KOPT-K1 (cell line): Measurements from ENCODE around the gene C1QTNF8.

Experiments
- H3K27ac ChIP-seq: fragments of 200-600 bp; sonication (generic); 2 replicates; pipeline ENCODE4 v1.5.1; 2016; ENCODE audit warnings: antibody characterized with exemption, mild to moderate bottlenecking, low read depth, low read length; ENCODE audit not compliant: poor library complexity, severe bottlenecking
- H3K36me3 ChIP-seq: fragments of 200-600 bp; sonication (generic); 2 replicates; pipeline ENCODE4 v1.5.1; 2017; ENCODE audit warnings: antibody characterized with exemption, mild to moderate bottlenecking, low read length, moderate library complexity; ENCODE audit not compliant: insufficient read depth
- H3K9me3 ChIP-seq: fragments of 200-600 bp; sonication (generic); 2 replicates; pipeline ENCODE4 v1.5.1; 2017; ENCODE audit warnings: antibody characterized with exemption, low read length, mild to moderate bottlenecking; ENCODE audit not compliant: insufficient read depth, poor library complexity, severe bottlenecking

C1QTNF8 gene

DNA sequence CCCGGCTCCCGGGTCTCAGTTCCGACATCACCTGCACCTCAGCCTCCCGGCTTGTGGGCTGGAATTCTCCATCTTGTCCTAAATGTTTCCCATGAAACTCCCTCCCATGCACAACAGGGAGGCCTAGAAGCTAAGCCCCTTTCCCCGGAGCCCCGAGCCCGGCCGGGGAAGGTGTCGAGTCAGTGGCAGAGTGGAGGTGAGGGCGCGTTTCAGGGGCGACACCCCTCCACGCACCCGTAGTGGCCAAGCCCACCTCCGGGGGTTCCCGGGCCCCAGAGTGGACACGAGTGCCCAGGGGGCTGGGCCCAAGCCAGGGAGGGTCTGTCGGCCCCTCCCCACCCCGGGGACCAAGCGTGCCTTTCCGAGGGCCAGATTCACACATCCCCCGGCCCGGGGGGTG is 25.0 kb upstream of the C1QTNF8 start:
- H3K27ac ChIP-seq = no peak overlapping the region
- no peaks in the 10 kb centered on the region for H3K36me3 ChIP-seq
- no peaks in the 10 kb centered on the region for H3K9me3 ChIP-seq

DNA sequence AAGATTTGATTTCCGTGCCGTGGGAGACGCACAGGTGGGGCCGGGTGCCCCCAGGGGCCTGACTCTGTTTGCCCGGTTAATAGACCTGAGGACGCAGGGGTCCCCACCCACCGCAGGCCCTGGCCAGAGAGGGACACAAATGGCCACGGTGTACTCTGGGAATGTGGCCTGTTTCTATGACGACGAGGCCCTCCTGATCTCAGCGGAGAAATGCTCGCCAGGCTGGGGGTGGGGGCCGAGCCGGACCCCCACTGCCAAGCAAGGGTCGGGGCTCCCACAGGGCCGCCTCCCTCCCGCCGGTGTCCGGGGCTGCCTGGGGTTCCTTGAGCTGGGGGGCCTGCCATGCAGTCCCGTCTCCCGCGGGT is 24.5 kb upstream of the C1QTNF8 start:
- no peaks in the 10 kb centered on the region for H3K36me3 ChIP-seq
- H3K9me3 ChIP-seq = no peaks in the 10 kb centered on the region
- H3K27ac ChIP-seq = no peak overlapping the region

GRCh38 chr16:1119766-1120576 is 23.9 kb upstream of the C1QTNF8 start:
- H3K9me3 ChIP-seq = no peaks in the 10 kb centered on the region
- H3K27ac ChIP-seq = no peak overlapping the region
- no peaks in the 10 kb centered on the region for H3K36me3 ChIP-seq

GRCh38 chr16:1119129-1119528 is 23.1 kb upstream of the C1QTNF8 start:
- H3K27ac ChIP-seq = no peak overlapping the region
- no peaks in the 10 kb centered on the region for H3K36me3 ChIP-seq
- no peaks in the 10 kb centered on the region for H3K9me3 ChIP-seq

DNA sequence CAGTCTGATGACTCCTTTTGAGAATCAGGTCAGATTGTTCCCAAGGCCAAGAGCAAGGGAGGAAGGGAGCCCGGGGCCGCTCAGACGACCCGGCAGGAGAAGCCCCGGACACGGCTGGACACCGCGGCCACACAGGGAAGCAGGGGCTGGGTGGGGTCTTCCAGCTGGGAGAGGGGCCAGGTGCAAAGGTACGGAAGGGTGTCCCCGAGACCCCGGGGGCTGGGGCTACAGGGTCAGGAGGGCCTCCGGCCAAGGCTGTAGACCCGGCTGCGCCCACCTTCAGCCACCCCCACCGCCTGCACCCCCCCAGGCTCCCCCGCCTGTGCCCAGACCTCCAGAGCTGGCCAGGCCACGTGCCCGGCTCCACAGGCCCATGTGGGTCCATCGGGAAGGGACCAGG is 21.9 kb upstream of the C1QTNF8 start:
- Histone ChIP-seq H3K36me3 (no peaks in the 10 kb centered on the region), H3K27ac (no peak overlapping the region), H3K9me3 (no peaks in the 10 kb centered on the region)

DNA sequence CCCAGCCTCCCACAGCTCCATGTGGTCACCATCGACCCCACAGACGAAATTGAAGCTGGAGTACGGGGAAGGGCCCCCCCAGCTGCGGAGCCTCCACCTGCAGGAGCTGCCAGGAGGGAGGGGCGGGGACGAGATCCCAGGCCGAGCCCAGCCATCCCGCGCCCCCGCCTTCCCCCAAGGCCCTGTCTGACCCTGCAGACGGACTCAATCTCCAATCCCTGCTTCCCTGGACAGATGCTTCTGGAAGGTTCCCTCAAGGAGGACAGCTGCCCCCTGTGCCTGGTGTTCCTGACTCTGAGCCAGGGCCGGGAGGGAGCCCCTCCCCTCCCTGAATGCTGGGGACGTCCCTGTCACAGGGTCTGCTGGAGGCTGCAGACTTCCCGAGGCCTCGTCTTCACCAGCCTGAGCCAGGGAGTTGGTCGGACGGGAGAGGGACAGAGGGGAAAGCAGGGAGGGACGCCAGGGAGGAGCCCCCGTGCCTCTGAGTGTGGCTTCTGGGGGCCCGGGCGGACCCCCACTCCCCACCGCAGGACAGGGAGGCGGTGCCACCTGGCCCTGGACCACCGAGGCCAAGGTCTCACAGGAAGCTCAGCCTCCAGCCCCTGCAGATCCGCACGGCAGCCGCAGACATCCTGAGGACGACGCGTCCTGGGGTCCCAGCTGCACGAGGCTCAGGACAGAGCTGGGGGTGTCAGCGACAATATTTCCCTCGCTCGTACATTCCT is 21.3 kb upstream of the C1QTNF8 start:
- H3K36me3 ChIP-seq = no peaks in the 10 kb centered on the region
- no peak overlapping the region for H3K27ac ChIP-seq
- H3K9me3 ChIP-seq = no peaks in the 10 kb centered on the region

GRCh38 chr16:1116693-1117077 is 20.6 kb upstream of the C1QTNF8 start:
- Histone ChIP-seq H3K9me3 (no peaks in the 10 kb centered on the region), H3K36me3 (no peaks in the 10 kb centered on the region), H3K27ac (no peak overlapping the region)

DNA sequence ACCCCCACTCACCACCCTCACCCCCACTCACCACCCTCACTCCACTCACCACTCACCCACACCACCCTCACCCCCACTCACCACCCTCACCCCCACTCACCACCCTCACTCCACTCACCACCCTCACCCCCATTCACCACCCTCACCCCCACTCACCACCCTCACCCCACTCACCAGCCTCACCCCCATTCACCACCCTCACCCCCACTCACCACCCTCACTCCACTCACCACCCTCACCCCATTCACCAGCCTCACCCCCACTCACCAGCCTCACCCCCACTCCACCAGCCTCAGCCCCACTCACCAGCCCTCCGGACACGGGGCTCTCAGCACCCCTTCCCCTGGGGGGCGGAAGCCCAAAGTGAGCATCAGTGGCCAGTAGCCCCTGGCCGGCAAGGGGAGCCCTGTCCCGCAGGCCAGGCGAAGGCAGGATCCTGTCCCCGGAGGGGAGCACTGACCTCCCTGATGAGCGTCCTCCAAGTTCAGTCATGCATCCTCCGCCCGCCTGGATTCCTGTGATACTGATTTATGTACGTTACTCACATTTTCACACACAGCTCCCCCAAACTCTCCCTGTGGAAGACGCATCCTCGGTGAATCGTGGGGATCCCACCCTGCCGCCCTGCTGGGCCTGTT is 18.0 kb upstream of the C1QTNF8 start:
- Histone ChIP-seq H3K27ac (no peak overlapping the region), H3K36me3 (no peaks in the 10 kb centered on the region), H3K9me3 (no peaks in the 10 kb centered on the region)

GRCh38 chr16:1113489-1113888 is 17.4 kb upstream of the C1QTNF8 start:
- H3K27ac ChIP-seq = no peak overlapping the region
- no peaks in the 10 kb centered on the region for H3K36me3 ChIP-seq
- H3K9me3 ChIP-seq = no peaks in the 10 kb centered on the region

DNA sequence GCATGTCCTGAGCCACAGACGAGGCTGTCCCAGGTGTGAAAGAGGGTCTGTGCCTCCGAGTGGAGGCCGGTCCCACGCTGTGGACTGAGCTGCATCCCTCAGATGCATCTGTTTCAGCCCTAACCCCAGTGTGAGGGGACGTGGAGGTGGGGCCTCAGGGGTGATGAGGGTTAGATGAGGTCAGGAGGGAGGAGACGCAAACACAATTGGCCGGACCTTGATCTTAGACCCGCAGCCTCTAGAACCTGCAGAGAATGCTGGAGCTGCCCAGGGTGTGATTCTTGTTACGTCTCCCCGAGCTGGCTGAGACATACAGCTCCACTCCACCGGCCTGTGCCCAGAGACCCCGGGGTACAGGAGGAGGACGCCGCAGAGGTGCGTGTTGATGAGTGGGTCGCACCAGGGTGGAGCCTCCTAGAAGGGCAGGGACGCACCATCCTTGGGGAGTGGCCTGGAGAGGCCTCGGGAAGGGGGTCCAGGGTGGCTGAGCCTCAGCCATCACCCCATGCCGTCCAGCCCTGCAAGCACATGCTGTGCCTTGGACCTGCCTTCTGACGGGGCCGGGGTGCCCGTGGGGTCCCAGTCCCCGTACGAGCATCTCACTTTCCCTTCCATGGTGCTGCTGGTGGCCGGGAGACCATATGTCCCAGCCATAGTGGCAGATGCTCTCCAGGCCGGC is 16.6 kb upstream of the C1QTNF8 start:
- no peaks in the 10 kb centered on the region for H3K36me3 ChIP-seq
- H3K9me3 ChIP-seq = no peaks in the 10 kb centered on the region
- no peak overlapping the region for H3K27ac ChIP-seq

DNA sequence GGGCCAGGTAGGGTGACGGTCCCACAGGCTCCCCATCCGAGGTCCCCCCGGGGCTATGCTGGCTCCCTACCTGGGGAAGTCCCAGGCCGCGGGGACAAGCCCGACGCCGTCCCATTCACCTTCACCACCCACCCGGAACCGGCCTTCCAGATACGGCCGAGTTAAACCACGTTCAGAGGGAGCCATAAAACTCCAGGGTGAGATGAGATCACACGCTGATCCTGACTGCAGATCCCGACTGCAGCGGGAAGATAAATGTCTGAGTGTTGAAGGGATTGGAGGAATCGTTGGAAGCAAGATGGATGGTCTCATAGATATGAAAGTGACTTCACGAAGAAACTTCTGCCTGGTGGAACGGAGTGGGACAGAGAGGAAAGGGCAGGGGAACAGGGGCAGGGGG is 13.6 kb upstream of the C1QTNF8 start:
- no peak overlapping the region for H3K27ac ChIP-seq
- no peaks in the 10 kb centered on the region for H3K9me3 ChIP-seq
- no peaks in the 10 kb centered on the region for H3K36me3 ChIP-seq

DNA sequence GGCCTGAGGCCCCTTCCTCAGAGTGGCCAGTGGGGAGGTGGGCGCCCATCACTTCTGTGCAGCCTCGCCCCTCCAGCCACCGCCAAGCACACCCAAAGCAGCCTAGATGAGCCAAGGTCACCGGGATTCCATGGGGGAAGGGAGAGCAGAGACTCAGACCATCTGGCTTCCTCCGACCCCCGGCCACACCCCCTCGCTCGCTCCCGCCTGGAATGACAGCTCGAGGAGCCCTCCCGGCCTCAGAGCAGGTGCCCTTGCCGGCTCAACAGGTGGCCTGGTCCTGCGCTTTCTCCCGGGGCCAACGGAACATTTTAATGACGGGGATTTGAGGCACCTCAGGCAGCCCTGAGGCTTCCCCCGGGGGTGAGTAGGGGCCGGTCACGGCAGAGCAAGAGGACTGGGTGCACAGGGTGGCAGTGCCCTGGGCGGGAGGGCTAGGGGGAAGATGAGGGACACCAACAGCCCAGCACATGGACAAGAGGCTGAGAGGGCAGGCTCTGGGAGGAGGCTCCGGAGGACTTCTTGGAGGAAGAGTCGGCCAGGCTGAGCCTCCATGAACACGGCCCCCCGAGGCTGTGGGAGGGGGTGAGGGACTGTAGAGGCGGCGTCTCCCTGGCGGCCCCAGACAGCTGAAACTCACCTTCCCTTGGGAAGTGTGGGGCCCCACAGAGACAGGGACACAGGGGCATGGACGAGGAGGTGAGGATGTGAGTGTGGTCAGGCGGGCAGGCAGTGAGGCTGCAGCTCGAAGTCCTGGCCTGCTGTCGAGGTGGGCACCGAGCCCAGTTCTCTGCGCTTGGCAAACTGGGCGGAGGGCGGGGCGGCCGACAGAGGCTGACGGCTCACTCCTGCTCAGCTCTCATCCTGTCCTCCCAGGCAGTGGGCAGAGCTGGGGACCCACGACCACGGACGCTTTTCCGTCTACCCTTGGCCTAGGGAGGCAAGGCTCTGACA is 12.5 kb upstream of the C1QTNF8 start:
- Histone ChIP-seq H3K36me3 (no peaks in the 10 kb centered on the region), H3K27ac (no peak overlapping the region), H3K9me3 (no peaks in the 10 kb centered on the region)

DNA sequence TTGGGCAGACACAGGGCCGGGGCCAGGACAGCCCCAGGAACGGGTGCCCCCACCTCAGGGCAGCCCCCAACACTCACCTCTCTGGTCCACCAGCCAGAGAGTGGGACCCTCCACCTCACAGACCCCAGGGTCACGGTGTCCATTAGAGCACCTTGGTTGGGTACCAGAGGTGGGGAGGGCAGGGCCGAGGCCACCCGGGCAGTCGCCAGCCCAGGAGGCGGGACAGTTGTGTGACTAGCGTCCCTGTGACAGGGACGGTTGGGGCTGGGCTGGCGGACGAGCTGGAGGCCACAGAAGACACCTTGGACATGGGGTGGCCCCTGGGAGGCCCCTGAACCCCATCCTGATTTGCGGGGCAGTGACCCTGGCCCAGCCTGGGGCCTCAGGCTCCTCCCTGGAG is 11.7 kb upstream of the C1QTNF8 start:
- no peaks in the 10 kb centered on the region for H3K36me3 ChIP-seq
- H3K9me3 ChIP-seq = no peaks in the 10 kb centered on the region
- H3K27ac ChIP-seq = no peak overlapping the region

GRCh38 chr16:1107141-1107540 is 11.1 kb upstream of the C1QTNF8 start:
- no peaks in the 10 kb centered on the region for H3K9me3 ChIP-seq

More at GRCh38 chr16:1107141-1107540, 11.1 kb upstream of the C1QTNF8 start:
- Histone ChIP-seq H3K36me3 (no peaks in the 10 kb centered on the region), H3K27ac (no peak overlapping the region)
